Coronary artery (tissue), 2 donors: ENCODE measurements around the gene EEF1AKMT2.

Experiments
- DNase-seq: peaks from one replicate; pipeline ENCODE4 v3.0.0-alpha.2; 2017; ENCODE audit warnings: low spot score
- H3K27ac ChIP-seq, 2 donors: fragments of 200-600 bp; sonication (generic); one replicate each; pipeline ENCODE4 v1.5.1; 2016 to 2019
- H3K4me3 ChIP-seq: fragments of 200-600 bp; sonication (generic); 2 replicates; pipeline ENCODE4 v1.5.1; 2016; ENCODE audit warnings: mild to moderate bottlenecking, moderate library complexity
- TF ChIP-seq, protein P1 (sequence below): fragments of 200-600 bp; sonication (generic); IDR thresholded peaks from one replicate; pipeline ENCODE4 v1.5.1; 2019; ENCODE audit warnings: antibody characterized with exemption

EEF1AKMT2 gene

DNA sequence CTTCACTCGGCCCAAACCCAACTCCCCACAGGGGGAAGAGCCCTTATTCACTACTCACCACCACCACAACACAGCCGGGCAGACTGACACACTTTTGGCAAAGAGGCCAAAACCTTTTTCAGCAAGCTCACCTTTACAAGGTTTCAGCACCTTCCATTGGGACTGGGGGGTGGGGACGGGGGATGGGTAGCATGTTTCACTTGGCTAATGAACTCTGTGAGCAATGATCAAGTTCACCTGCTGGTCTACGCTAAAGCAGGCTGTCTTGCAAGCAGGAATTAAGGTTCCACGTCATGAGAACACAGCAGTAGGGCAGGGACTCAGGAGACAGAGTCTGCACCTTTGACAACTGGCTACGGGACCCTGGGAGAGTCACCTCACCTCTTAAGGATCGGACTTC, 54.5 kb downstream of the EEF1AKMT2 start:
- Histone ChIP-seq H3K4me3 (peak overlapping the region; percentile 1), H3K27ac (peak overlapping the region in 1 of 2 donors; percentile 75)
- no peak for DNase-seq
- TF ChIP-seq, protein P1, sequence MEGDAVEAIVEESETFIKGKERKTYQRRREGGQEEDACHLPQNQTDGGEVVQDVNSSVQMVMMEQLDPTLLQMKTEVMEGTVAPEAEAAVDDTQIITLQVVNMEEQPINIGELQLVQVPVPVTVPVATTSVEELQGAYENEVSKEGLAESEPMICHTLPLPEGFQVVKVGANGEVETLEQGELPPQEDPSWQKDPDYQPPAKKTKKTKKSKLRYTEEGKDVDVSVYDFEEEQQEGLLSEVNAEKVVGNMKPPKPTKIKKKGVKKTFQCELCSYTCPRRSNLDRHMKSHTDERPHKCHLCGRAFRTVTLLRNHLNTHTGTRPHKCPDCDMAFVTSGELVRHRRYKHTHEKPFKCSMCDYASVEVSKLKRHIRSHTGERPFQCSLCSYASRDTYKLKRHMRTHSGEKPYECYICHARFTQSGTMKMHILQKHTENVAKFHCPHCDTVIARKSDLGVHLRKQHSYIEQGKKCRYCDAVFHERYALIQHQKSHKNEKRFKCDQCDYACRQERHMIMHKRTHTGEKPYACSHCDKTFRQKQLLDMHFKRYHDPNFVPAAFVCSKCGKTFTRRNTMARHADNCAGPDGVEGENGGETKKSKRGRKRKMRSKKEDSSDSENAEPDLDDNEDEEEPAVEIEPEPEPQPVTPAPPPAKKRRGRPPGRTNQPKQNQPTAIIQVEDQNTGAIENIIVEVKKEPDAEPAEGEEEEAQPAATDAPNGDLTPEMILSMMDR = no peak

- TF ChIP-seq, protein P1 = no peak
- Histone ChIP-seq H3K4me3 (peak overlapping the region; percentile 1), H3K27ac (peak overlapping the region; percentile 3 to 75)
- DNase-seq = peak; percentile 91
These were observed 55.1 kb downstream of the EEF1AKMT2 start for GRCh38 chr10:124736491-124737136.

DNA sequence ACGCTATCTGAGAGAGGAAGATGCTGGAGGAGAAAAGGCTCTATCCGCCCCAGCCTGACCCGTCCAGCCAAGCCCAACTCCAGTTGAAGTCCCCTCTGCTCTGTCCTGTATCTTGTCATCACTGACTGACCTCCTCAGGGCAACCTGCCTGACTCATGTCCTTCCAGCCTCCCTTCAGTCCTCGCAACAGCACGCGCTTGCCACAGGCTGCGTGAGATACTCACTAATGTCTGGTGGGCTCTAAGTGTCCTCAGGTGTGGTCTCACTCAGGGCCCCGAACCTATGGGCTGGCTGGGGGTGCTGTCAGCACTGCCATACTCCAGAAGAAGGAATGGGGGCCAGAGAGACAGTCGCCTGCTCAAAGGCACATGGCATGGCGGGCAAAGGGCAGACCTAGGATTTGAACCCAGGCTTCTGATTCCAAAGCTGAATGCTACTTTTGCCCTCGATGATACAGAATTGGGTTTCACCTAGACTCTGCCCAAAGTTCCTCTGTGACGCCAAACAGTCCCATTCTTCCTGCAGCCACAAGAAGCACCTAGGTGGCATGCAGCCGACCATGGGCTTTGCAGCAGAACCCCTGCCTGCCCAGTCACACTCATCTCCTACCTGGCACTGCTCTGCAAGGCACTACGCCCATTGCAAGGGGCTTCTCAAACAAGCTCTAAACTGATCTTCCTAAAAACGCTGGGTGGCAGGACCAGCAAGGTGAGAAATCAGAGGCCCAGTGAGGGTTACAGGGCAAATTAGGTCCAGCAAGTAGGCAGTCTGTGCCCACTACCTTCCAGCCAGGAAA, 56.0 kb downstream of the EEF1AKMT2 start:
- Histone ChIP-seq H3K4me3 (peak overlapping the region; percentile 1), H3K27ac (peak overlapping the region; percentile 3 to 75)
- TF ChIP-seq, protein P1 = no peak
- DNase-seq = no peak

DNA sequence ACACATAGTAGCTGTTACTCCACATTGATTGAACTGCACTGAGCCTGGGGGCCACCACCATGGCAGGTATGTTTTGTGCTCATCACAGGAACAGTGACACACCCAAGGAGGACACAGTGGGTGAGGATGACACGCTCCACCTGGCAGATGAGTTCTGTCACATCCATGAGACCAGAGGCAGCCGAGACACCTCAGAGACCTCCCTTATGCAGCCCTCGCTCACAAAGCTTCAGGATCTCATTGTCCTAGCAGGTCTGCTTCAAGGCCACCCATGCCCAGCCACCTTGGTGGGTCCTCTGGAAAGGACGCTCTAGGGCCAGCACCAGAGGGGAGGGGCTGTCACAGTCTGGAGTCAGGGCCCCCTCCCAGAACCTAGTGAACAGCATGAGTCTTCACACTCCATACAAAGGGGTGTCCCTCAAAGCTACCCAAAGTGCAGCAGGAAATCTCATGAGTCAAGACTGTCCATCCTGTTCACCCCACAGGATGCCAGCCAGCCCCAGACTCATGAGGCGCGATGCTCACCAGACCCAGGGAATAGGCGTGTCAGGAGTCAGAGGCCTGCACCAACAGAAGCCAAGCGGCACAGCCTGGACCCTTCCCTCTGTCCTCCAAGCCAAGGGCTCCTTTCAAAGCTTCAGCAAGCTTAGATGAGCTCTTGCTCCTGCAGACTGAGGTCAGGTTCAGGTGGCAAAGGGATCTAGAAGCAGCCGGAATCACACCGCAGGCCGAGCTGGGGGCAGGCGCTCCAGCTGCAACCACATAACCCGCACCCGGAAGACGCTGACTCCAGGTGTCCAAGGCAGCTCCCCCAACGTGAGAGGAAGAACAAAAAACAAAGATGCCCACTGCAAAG, 57.1 kb downstream of the EEF1AKMT2 start:
- no peak for DNase-seq
- Histone ChIP-seq H3K4me3 (no peak overlapping the region), H3K27ac (peak overlapping the region in 1 of 2 donors; percentile 75)
- TF ChIP-seq, protein P1 = no peak

DNA sequence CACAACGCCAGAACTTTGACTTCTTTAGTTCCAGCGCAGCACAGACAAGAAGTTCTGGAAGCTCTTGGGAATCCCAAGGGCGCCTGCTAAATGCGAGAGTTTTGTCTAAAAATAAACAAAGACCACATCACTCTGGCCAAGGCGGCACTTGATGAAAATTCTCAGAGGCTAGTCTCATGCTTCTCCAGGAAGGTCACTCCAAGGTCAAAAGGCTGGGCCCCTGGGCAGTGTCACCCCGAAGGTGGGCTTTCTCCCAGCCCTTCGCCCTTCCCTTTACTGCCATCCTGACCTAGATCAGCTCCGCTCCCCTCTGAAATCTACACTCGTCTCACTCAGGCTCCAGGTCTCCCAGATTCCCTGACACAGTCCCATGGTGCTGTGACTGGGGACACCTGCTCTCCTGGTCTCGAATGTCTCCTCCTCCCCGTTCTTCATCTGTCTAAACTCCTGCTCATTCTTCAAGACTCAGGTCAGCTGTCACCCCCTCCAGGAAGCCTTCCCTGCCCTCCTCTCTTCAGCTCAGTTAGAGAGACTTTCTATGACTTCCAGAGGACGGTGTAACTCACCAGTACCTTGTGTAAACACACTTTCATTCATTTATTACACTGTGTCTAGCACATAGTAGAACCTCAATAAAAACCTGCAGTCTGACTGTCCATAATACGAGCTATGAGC, 58.0 kb downstream of the EEF1AKMT2 start:
- TF ChIP-seq, protein P1 = no peak
- peak overlapping the region; percentile 75 to 77 for H3K27ac ChIP-seq
- H3K4me3 ChIP-seq = peak overlapping the region; percentile 9
- DNase-seq = no peak

DNA sequence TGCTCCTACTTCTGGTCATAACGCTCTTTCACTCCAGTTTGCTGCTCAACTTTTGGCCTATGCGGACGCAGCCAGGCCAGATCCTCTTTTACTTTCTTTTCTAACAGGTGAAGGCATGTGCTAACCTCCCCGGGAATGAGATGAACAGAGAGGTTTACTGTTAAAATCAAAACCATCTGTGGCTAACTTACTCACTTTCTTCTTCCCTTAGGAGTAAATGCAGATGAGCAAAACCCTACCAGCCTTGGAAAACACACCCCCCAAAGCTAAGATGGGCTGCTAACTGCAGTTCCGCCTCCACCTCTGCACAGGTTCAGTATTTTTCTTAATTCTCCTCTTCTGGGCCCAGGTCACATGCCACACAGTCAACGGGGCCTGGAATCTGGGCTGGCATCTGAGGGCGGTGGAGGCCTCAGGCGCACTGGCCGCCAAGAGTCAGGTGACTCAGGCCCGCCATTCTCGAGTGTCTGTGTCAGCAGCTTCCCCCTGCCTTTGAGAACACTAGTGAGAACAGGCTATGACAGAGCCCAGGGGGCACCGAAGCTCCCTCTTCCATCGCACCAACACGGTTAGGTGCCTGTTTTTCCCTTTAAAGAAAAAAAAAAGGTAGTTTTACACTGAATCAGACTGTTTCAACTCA, 58.6 kb downstream of the EEF1AKMT2 start:
- peak overlapping the region; percentile 75 to 77 for H3K27ac ChIP-seq
- peak overlapping the region; percentile 9 for H3K4me3 ChIP-seq
- no peak for DNase-seq
- TF ChIP-seq, protein P1 = no peak
